DMS153 treated with DMSO at 0.1 percent for 48 hours (cell line): Measurements from ENCODE around the gene SUFU.
"Not testable (repeated sequence)": the region's sequence is repeated elsewhere in the genome, so short reads cannot be mapped to it uniquely, and the experiment has no call there.

Experiments used
- DNase-seq: peaks from one replicate; lab custom pipeline; 2025; ENCODE audit not compliant: unreplicated experiment; lab: John Stamatoyannopoulos, UW

Gene SUFU

DNA sequence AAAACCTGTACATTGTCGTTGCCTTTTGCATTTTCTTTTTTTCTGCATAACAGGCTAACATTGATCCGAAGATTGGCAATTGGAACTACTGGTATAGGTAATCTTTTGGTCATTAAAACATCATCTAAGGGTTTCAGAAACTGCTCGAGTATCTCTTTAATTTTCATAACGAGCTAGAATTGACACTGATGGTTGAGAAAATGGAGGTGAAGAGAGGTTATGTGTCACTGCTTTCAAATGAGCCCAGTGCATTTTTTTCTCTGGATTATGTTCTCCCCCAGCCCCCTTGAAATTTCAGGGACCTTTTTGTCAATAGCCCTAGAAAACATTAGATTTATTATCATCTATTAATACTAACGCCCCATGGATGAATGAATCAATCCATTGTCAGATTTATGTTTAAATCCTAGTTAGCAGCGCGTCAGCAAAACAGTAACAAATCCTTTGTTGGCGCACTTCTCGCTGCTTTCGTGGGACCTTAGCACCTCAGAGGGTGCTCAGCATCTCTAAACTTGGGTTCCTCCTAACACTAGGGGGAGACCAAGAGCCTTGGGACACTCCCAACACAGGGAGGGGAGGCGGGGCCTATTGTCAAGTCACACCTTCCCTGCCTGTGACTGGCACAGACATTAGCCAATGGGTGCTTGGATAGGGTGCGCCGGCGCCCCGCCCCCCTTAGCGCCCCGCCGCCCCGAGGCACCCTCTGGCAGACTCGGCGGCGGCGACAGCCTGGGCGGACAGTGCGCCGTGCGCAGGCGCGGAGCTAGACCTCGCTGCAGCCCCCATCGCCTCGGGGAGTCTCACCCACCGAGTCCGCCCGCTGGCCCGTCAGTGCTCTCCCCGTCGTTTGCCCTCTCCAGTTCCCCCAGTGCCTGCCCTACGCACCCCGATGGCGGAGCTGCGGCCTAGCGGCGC lies at the start of gene SUFU:
TSS of gene SUFU (plus strand) at position 709 of the 915 bp plus-strand sequence. CDS start at position 890, 181 bp downstream.
- peak; percentile 91 for DNase-seq

GRCh38 chr10:102454662-102455487 lies 48.9 kb upstream of the SUFU start:
- not testable (repeated sequence) for DNase-seq

DNA sequence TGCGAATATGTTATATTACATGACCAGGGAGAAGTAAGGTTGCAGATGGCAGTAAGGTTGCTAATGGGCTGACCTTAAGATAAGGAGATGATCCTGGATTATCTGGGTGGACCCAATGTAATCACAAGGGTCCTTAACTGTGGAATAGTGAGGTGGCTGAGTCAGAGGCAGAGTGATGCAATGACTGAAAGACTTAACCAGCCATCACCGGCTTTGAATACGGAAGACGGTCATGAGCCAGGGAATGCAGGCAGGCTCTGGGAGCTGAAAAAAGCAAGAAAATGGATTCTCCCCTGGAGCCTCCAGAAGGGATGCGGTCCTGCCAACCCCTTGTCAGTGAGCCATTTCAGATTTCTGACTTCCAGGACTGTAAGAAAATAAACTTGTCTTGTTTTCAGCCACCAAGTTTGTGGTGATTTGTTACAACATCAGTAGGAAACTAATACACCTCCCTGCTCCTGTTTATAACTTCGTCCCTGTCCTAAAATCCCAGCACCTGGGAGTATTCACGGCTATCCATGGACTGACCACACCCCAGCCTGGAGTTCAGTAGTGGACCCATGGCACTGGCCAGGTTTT lies 47.8 kb upstream of the SUFU start:
- DNase-seq, result no peak

GRCh38 chr10:102457591-102458150 lies 46.1 kb upstream of the SUFU start:
- no peak for DNase-seq

- no peak for DNase-seq
Observed at GRCh38 chr10:102458656-102459055, 45.1 kb upstream of the SUFU start.

GRCh38 chr10:102460836-102461186 lies 43.0 kb upstream of the SUFU start:
- DNase-seq, result no peak

GRCh38 chr10:102461187-102462054 lies 42.4 kb upstream of the SUFU start:
- DNase-seq, result peak; percentile 96

GRCh38 chr10:102462512-102463054 lies 41.2 kb upstream of the SUFU start:
- no peak for DNase-seq

DNA sequence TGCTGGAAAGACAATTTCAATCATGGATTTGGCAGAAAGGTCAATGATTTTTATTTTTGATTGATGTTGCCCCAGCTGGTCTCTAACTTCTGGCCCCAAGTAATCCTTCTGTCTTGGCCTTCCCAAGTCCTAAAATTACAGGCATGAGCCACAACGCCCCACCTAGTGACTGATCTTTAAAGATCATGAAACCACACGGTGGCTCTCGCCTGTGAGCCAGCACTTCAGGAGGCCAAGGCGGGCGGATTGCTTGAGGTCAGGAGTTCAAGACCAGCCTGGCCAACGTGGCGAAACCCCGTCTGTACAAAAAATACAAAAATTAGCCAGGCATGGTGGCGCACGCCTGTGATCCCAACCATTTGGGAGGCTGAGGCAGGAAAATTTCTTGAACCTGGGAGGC lies 39.8 kb upstream of the SUFU start:
- no peak for DNase-seq

DNA sequence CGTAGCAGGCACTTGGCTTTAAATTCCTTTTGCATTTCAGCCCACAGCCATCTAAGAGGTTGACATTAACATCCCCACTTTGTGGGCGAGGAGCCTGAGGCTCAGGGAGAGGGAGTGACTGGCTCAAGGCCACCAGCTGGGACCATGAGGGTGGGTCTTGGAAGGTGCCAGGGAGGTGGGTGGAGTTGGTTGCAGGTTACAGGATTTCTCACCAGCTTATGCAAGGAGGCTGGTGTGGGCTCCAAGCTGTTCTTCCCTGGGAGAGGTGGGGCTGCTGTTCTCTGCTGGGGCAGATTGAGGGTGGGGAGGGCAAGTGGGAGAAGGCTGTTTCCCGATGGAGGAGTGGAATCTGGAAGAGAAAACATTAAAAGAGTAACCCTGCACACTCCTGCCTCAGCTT lies 38.3 kb upstream of the SUFU start:
- no peak for DNase-seq

- DNase-seq, result no peak
Observed at GRCh38 chr10:102467318-102467717, 36.5 kb upstream of the SUFU start.

DNA sequence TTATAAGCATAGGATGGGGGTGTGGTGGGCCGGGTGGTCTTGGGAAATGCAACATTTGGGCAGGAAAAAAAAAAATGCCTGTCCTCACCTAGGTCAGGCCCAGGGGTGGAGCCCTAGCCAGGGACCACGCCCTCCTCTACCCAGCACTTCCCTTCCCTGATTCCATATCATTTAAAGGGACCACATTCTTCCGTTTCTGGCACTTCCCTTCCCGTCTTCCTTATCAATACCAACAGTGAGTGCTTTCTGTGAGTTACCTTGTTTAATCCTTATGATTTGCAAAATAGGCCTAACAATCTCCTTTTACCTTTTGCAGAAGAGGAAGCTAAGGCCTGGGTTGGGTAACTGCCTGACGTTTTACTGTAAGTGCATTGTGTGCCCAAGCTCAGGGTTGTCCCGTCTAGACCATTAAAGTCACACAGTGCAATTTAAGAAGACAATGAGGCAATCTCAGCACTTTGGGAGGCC lies 35.8 kb upstream of the SUFU start:
- no peak for DNase-seq

DNA sequence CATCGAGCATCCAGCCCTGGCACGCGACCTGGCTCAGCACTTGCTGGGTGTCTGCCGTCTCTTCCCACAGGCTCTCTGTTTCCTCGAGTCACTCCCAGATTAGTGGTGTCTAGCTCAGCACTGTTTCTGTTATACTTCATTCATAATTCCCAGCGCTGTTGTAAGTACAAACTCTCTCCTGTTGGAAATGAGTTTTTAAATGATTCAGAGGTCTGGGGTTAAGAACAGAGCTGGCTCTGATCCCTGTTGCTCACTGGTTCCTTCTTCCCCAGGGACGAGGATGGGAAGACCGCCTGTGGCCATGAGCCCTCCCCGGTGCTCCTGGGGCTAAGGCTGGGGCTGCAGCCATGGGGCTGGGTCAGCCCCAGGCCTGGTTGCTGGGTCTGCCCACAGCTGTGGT lies 35.1 kb upstream of the SUFU start:
- no peak for DNase-seq

GRCh38 chr10:102470579-102471546 lies 32.9 kb upstream of the SUFU start:
- DNase-seq, result no peak

GRCh38 chr10:102473445-102474331 lies 30.1 kb upstream of the SUFU start:
- DNase-seq, result no peak

DNA sequence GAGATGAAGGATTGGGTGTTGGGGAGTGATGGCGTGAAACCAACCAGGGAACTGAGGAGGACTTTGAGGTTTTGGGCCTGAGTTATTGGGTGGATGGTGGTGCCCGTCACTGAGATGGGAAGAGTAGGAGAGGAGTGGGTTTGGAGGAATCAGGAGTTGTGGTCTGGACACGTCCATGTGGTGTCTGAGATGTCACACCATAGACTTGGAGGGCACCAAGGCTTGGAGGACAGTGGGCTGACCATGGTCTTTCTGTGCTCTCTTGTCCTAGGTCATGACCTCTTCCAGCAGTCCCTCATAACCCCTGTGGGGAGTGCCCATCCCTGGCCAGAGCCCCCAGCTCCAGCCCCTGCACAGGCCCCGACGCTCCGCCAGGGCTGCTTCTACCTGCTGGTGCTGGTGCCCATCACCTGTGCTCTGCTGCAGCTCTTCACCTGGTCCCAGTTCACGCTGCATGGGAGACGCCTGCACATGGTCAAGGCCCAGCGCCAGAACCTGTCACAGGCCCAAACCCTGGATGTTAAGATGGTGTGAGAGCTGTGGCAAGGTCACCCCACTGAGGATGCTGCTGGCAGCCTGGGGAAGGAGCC lies 28.2 kb upstream of the SUFU start:
- DNase-seq, result no peak

DNA sequence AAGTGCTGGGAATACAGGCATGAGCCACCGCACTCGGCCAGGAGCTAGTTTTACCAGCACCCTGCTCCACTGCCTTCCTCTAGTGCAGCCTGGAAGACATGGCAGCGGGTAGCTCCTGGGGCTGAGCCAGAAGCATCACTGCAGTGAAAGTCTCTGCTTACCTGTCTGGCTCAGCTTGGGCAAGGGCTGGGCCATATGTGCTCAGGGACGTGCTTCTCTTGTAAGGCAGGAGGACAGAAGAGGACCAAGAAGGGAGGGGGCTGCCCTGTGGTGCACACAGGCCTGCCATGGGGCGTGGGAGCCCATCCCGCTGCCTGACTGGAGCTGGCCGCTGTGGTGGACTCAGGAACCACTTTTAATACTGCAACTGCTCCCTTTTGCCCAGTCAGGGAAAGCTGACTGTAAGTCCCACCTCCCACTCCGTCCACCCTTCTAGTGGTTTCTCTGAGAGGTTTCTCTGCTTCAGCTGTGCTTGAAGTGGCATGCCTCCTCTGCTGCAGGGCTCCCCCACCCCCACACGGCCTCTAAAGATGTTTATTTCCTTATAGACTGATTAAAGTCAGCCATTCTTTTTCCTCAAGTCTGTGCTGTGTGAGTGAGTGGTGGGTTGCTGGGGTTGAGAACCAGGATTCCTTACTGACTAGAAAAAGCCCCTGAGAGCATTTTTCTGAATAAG lies 27.2 kb upstream of the SUFU start:
- DNase-seq, result no peak
